ENCODE data around the gene PCYT2. TPM values are rescaled to one million over a fixed set of nuclear protein-coding genes. Genes with fewer than 3 reads are reported as not detected.

The PCYT2 gene
- total RNA-seq, 4 donors from 2014 or later, result 18.4 to 45.8 (median 34.4) TPM

DNA sequence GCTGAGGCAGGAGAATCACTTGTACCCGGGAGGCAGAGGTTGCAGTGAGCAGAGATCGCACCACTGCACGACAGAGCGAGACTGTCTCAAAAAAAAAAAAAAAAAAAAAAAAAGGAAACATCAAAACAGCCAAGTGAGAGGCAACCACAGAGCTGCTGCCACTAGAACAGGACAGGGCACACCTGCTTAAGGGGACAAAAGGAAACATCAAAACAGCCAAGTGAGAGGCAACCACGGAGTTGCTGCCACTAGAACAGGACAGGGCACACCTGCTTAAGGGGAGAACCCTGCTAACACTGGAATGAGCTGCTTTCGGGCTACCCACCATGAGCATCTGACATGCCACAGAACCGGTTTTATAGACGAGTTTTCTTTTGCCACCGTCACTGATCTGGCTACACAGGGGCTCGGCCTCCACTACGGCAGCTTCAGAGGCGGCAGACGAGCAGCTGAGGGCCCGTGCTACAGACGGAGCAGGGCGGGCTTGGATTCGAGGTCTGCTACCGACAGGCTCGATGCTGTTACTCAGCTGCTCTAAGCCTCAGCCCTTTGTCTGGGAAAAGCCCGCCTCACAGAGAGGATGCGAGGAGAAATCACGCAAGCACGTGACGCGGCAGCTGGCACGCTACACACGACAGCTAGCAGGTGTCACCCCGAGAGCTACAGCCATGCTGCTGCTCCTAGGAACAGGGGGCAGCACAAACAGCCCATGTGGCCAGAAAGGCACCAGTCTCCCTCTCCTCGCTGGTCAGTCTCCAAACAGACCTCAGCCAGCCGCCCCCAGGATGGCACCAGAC, 52.8 kb downstream of the PCYT2 start:
- Histone ChIP-seq H3K36me3 (peaks cover 0 to 58% of the 10 kb centered on the region in 2 donors), H3K4me3 (peak overlapping the region in 1 of 2 donors; percentile 88), H3K27me3 (no peaks in the 10 kb centered on the region), H3K9me3 (no peaks in the 10 kb centered on the region), H3K4me1 (peaks cover 0 to 76% (median 25%) of the 10 kb centered on the region in 3 donors), H3K27ac (peak overlapping the region in 1 of 4 donors; percentile 98)
- TF ChIP-seq, protein P1, sequence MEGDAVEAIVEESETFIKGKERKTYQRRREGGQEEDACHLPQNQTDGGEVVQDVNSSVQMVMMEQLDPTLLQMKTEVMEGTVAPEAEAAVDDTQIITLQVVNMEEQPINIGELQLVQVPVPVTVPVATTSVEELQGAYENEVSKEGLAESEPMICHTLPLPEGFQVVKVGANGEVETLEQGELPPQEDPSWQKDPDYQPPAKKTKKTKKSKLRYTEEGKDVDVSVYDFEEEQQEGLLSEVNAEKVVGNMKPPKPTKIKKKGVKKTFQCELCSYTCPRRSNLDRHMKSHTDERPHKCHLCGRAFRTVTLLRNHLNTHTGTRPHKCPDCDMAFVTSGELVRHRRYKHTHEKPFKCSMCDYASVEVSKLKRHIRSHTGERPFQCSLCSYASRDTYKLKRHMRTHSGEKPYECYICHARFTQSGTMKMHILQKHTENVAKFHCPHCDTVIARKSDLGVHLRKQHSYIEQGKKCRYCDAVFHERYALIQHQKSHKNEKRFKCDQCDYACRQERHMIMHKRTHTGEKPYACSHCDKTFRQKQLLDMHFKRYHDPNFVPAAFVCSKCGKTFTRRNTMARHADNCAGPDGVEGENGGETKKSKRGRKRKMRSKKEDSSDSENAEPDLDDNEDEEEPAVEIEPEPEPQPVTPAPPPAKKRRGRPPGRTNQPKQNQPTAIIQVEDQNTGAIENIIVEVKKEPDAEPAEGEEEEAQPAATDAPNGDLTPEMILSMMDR (IDR thresholded peaks at IDR 0.05), result no peak
- TF ChIP-seq POLR2AphosphoS5 (IDR thresholded peaks at IDR 0.05) (no peak), POLR2A (IDR thresholded peaks at IDR 0.05) (no peak)
- 67 to 80% methylated on average over 1 to 5 of the region's 30 CpGs for WGBS, 2 donors (ENCODE audit: low coverage in 1 of 2)
- ATAC-seq, result no peak

DNA sequence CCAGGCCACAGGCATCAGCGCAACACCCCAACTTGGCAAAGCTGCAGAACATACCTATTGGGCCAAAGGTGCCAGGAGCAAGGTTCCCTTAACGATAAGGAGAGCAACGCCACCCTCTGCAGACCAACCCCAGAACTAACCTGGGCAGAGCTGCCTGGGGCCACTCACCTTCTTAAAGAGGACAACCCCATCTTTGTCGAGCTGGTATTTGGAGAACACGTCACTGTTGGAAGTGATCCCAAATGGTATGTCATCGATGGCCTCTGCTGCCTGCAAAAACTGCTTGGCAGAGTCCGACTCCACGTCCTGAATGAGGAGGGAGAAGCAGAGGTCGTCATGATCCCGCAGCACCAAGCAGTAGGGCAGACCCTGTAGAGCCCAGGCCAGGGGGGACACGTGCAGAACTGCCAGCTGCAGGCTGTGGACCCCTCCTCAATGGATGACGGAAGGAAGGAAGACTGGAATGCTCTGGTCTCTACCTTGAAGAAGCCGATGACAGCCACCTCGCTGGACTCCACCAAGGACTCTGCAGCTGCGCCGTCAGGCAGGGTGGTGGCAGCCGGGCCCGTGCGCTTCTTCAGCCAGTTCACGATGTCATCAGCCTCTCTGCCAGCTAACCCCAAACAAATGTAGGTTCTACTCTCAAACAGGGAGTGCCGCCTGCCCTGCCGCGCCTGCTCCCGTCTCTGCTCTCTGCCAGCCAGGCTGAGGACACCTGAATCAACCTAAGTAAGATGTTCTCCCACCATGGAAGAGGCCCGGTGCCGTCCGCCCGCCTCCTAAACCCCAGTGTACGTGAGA, 56.0 kb downstream of the PCYT2 start:
- H3K27ac ChIP-seq, result no peak overlapping the region
- peaks cover 0 to 90% of the 10 kb centered on the region in 2 donors for H3K36me3 ChIP-seq
- no peak overlapping the region for H3K4me3 ChIP-seq
- no peak for ATAC-seq
- H3K27me3 ChIP-seq, result no peaks in the 10 kb centered on the region
- H3K4me1 ChIP-seq, result peaks cover 0 to 54% (median 13%) of the 10 kb centered on the region in 3 donors
- 73 to 85% methylated on average over 8 to 11 of the region's 29 CpGs for WGBS, 2 donors (ENCODE audit: low coverage in 1 of 2)
- TF ChIP-seq POLR2A (IDR thresholded peaks at IDR 0.05) (no peak), EP300 (IDR thresholded peaks at IDR 0.05) (no peak), POLR2AphosphoS5 (IDR thresholded peaks at IDR 0.05) (no peak)
- TF ChIP-seq, protein P1 (IDR thresholded peaks at IDR 0.05), result no peak
- no peaks in the 10 kb centered on the region for H3K9me3 ChIP-seq

DNA sequence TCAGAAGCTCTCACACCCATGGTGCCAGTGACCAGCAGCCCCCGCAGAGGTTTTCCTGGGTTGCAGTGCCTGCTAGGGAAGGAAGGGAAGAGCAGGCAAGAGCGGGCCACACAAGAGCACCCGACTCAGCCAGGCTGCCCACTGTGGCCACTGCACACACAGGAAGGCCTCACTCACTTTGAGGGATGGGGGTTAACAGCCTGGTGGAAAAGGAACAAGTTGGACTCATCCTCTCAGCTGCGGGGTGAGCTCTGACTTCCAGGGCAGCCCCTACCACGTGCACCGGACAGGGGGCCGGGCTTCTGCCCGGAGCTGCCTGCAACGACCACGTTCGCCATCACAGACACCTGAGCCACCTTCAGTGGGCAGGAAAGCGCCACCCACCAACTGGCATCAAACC, 59.0 kb downstream of the PCYT2 start:
- Histone ChIP-seq H3K4me1 (peaks cover 0 to 27% (median 0%) of the 10 kb centered on the region in 3 donors), H3K9me3 (no peaks in the 10 kb centered on the region), H3K27me3 (no peaks in the 10 kb centered on the region), H3K27ac (no peak overlapping the region), H3K36me3 (peaks cover 0 to 99% of the 10 kb centered on the region in 2 donors), H3K4me3 (no peak overlapping the region)
- no peak for ATAC-seq
- no CpG with 5 or more reads among the region's 12 CpGs for WGBS, 2 donors (ENCODE audit: low coverage in 1 of 2)
- TF ChIP-seq POLR2A (IDR thresholded peaks at IDR 0.05), result no peak
- no peak for TF ChIP-seq EP300 (IDR thresholded peaks at IDR 0.05)
- TF ChIP-seq, protein P1 (IDR thresholded peaks at IDR 0.05), result no peak
- TF ChIP-seq POLR2AphosphoS5 (IDR thresholded peaks at IDR 0.05), result no peak

DNA sequence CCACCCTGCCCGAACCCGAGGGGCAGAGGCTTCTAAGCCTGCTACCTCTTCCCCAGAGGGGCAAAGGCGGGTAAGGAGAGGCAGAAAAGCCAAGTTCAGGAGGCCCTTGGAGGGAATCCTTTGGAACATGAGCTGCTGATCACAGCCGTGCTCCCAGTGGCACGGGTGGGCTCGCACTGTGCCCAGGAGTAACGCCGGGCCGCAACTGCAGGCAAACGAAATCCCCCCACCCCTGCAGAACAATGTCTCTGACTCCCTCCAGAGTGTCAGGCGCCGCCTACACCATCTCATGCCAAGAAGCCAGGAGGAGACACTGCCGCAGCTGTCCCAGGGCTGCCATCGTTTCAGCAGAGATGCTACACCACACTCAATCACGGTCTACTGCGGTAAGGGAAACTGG, 59.8 kb downstream of the PCYT2 start:
- Histone ChIP-seq H3K36me3 (peaks cover 0 to 99% of the 10 kb centered on the region in 2 donors), H3K27me3 (no peaks in the 10 kb centered on the region), H3K27ac (no peak overlapping the region), H3K4me3 (no peak overlapping the region), H3K9me3 (no peaks in the 10 kb centered on the region), H3K4me1 (peaks cover 0 to 20% (median 0%) of the 10 kb centered on the region in 3 donors)
- WGBS, 2 donors (ENCODE audit: low coverage in 1 of 2), result 80 to 92% methylated on average over 1 to 10 of the region's 16 CpGs
- no peak for TF ChIP-seq POLR2AphosphoS5 (IDR thresholded peaks at IDR 0.05)
- TF ChIP-seq, protein P1 (IDR thresholded peaks at IDR 0.05), result no peak
- TF ChIP-seq EP300 (IDR thresholded peaks at IDR 0.05), result no peak
- TF ChIP-seq POLR2A (IDR thresholded peaks at IDR 0.05), result no peak
- no peak for ATAC-seq

Other genes with a start within 250 kb of the PCYT2 start
- 10 to 100 TPM; 19.4 to 31.8 (median 25.3) TPM for gene OXLD1, start 244.8 kb downstream of the PCYT2 start, total RNA-seq
- gene CCDC137, start 244.7 kb downstream of the PCYT2 start, total RNA-seq, result 10 to 100 TPM in 2 of 4 donors, 1 to 10 TPM in 2; 8.2 to 16.1 (median 11.4) TPM
- gene ARL16, start 227.6 kb downstream of the PCYT2 start, total RNA-seq, result 10 to 100 TPM; 26.2 to 52.8 (median 30.2) TPM
- gene HGS, start 227.4 kb downstream of the PCYT2 start, total RNA-seq, result 10 to 100 TPM; 51.5 to 90.5 (median 66.6) TPM
- 10 to 100 TPM; 27.5 to 42.9 (median 29.3) TPM for gene MRPL12, start 208.0 kb downstream of the PCYT2 start, total RNA-seq
- 1 to 10 TPM; 3.0 to 8.8 (median 5.0) TPM for gene SLC25A10, start 199.1 kb downstream of the PCYT2 start, total RNA-seq
- under 1 TPM in 1 of 4 donors, not detected in 3; 0.47 TPM for gene GCGR, start 107.2 kb downstream of the PCYT2 start, total RNA-seq
- gene MCRIP1, start 78.1 kb downstream of the PCYT2 start, total RNA-seq, result 100 to 1,000 TPM in 1 of 4 donors, 10 to 100 TPM in 3; 70.4 to 131 (median 85.9) TPM
- gene PPP1R27, start 76.3 kb downstream of the PCYT2 start, total RNA-seq, result not detected
- gene P4HB, start 50.9 kb downstream of the PCYT2 start, total RNA-seq, result 100 to 1,000 TPM; 257 to 365 (median 324) TPM
- 100 to 1,000 TPM; 120 to 219 (median 169) TPM for gene ARHGDIA, start 40.1 kb downstream of the PCYT2 start, total RNA-seq
- 10 to 100 TPM; 26.6 to 68.1 (median 55.5) TPM for gene ALYREF, start 19.8 kb downstream of the PCYT2 start, total RNA-seq
- 100 to 1,000 TPM in 3 of 4 donors, 10 to 100 TPM in 1; 81.0 to 128 (median 119) TPM for gene ANAPC11, start 19.7 kb downstream of the PCYT2 start, total RNA-seq
- under 1 TPM in 2 of 4 donors, not detected in 2; 0.12 to 0.16 TPM for gene NPB, start 9.2 kb downstream of the PCYT2 start, total RNA-seq
- 10 to 100 TPM; 14.3 to 24.1 (median 18.3) TPM for gene SIRT7, start 6.8 kb upstream of the PCYT2 start, total RNA-seq
- 10 to 100 TPM; 18.8 to 39.3 (median 25.3) TPM for gene MAFG, start 16.3 kb upstream of the PCYT2 start, total RNA-seq
- gene PYCR1, start 25.9 kb upstream of the PCYT2 start, total RNA-seq, result 1 to 10 TPM; 3.4 to 6.8 (median 5.1) TPM
- not detected for gene MYADML2, start 35.8 kb upstream of the PCYT2 start, total RNA-seq
- under 1 TPM in 1 of 4 donors, not detected in 3; 0.22 TPM for gene NOTUM, start 49.8 kb upstream of the PCYT2 start, total RNA-seq
- gene ASPSCR1, start 66.2 kb upstream of the PCYT2 start, total RNA-seq, result 10 to 100 TPM; 11.7 to 24.4 (median 18.6) TPM
- 100 to 1,000 TPM in 1 of 4 donors, 10 to 100 TPM in 3; 65.3 to 110 (median 78.8) TPM for gene CENPX, start 111.5 kb upstream of the PCYT2 start, total RNA-seq
- 10 to 100 TPM in 2 of 4 donors, 1 to 10 TPM in 2; 4.4 to 16.3 (median 12.4) TPM for gene LRRC45, start 111.9 kb upstream of the PCYT2 start, total RNA-seq
- 1 to 10 TPM in 1 of 4 donors, under 1 TPM in 2, not detected in 1; 0.50 to 6.9 (median 0.54) TPM for gene RAC3, start 120.3 kb upstream of the PCYT2 start, total RNA-seq
- 100 to 1,000 TPM in 2 of 4 donors, 10 to 100 TPM in 2; 70.7 to 140 (median 108) TPM for gene DCXR, start 126.3 kb upstream of the PCYT2 start, total RNA-seq
- gene RFNG, start 140.4 kb upstream of the PCYT2 start, total RNA-seq, result 10 to 100 TPM; 28.8 to 48.2 (median 34.3) TPM
- gene GPS1, start 140.5 kb upstream of the PCYT2 start, total RNA-seq, result 100 to 1,000 TPM in 1 of 4 donors, 10 to 100 TPM in 3; 69.3 to 103 (median 77.2) TPM
- gene DUS1L, start 154.4 kb upstream of the PCYT2 start, total RNA-seq, result 10 to 100 TPM; 35.8 to 62.8 (median 52.9) TPM
- 10 to 100 TPM; 22.6 to 52.8 (median 48.3) TPM for gene FASN, start 186.8 kb upstream of the PCYT2 start, total RNA-seq